ENCODE data around the gene SMC4.
"Not testable (repeated sequence)": the region's sequence is repeated elsewhere in the genome, so short reads cannot be mapped to it uniquely, and the experiment has no call there.

SMC4 gene

GRCh38 chr3:160447544-160447943 lies 48.1 kb downstream of the SMC4 start:
- DNase-seq = no peak

GRCh38 chr3:160448845-160449635 lies 49.6 kb downstream of the SMC4 start:
- DNase-seq = no peak

GRCh38 chr3:160449636-160450598 lies 50.5 kb downstream of the SMC4 start, which contains the start of gene TRIM59:
TRIM59 (minus strand) TSS chr3:160449786; CDS start chr3:160439183, 10,603 bp downstream.
- DNase-seq = no peak

GRCh38 chr3:160450846-160451245 lies 51.4 kb downstream of the SMC4 start:
- DNase-seq = no peak

GRCh38 chr3:160451602-160452001 lies 52.2 kb downstream of the SMC4 start:
- DNase-seq = no peak

- DNase-seq = not testable (repeated sequence)
Observed at GRCh38 chr3:160452251-160452650, 52.8 kb downstream of the SMC4 start.

- DNase-seq = no peak
Observed at GRCh38 chr3:160454995-160455394, 55.5 kb downstream of the SMC4 start.

GRCh38 chr3:160455846-160456245 lies 56.4 kb downstream of the SMC4 start:
- no peak for DNase-seq

GRCh38 chr3:160458151-160458550 lies 58.7 kb downstream of the SMC4 start:
- no peak for DNase-seq

GRCh38 chr3:160459450-160459970 lies 60.1 kb downstream of the SMC4 start:
- no peak for DNase-seq

- DNase-seq = no peak
Observed at GRCh38 chr3:160460033-160460432, 60.6 kb downstream of the SMC4 start.

- DNase-seq = no peak
Observed at GRCh38 chr3:160464321-160464720, 64.9 kb downstream of the SMC4 start.

GRCh38 chr3:160464971-160465370 lies 65.5 kb downstream of the SMC4 start:
- no peak for DNase-seq

- no peak for DNase-seq
Observed at GRCh38 chr3:160470181-160470580, 70.7 kb downstream of the SMC4 start.

GRCh38 chr3:160471892-160472291 lies 72.4 kb downstream of the SMC4 start:
- no peak for DNase-seq

- no peak for DNase-seq
Observed at GRCh38 chr3:160472344-160472743, 72.9 kb downstream of the SMC4 start.

- no peak for DNase-seq
Observed at GRCh38 chr3:160473221-160473620, 73.8 kb downstream of the SMC4 start.

GRCh38 chr3:160473978-160474377 lies 74.5 kb downstream of the SMC4 start:
- no peak for DNase-seq

- DNase-seq = no peak
Observed at GRCh38 chr3:160474416-160474838, 75.0 kb downstream of the SMC4 start.

- DNase-seq = no peak
Observed at GRCh38 chr3:160475153-160475552, 75.7 kb downstream of the SMC4 start.

- no peak for DNase-seq
Observed at GRCh38 chr3:160475884-160476283, 76.4 kb downstream of the SMC4 start.

GRCh38 chr3:160477750-160478149 lies 78.3 kb downstream of the SMC4 start:
- no peak for DNase-seq

- no peak for DNase-seq
Observed at GRCh38 chr3:160478338-160478737, 78.9 kb downstream of the SMC4 start.

Data from DMS79 treated with DMSO at 0.1 percent for 48 hours (cell line).